HFF-Myc (cell line): Measurements from ENCODE around the gene SERINC4.

Source experiments
- DNase-seq: peaks from one replicate; pipeline ENCODE4 v3.0.0-alpha.2; 2011; ENCODE audit warnings: low read depth; ENCODE audit errors: extremely low read depth
- H3K4me3 ChIP-seq: replicated peaks from 2 replicates; pipeline ENCODE4 v1.5.1; 2011; ENCODE audit warnings: low read depth, mild to moderate bottlenecking, control low read depth, low read length
- TF ChIP-seq, protein P1 (sequence below): IDR thresholded peaks from 2 replicates; pipeline ENCODE4 v1.5.1; 2012; ENCODE audit warnings: mild to moderate bottlenecking, low read depth, low read length, control low read depth; ENCODE audit errors: missing control alignments

The SERINC4 gene

DNA sequence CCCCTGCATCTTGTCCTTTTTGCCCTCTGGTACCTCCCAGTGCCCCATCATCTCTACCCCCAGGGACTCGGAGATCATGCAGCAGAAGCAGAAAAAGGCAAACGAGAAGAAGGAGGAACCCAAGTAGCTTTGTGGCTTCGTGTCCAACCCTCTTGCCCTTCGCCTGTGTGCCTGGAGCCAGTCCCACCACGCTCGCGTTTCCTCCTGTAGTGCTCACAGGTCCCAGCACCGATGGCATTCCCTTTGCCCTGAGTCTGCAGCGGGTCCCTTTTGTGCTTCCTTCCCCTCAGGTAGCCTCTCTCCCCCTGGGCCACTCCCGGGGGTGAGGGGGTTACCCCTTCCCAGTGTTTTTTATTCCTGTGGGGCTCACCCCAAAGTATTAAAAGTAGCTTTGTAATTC lies 6.4 kb downstream of the SERINC4 start:
- DNase-seq: no peak
- peak overlapping the region; percentile 83 for H3K4me3 ChIP-seq
- TF ChIP-seq, protein P1, sequence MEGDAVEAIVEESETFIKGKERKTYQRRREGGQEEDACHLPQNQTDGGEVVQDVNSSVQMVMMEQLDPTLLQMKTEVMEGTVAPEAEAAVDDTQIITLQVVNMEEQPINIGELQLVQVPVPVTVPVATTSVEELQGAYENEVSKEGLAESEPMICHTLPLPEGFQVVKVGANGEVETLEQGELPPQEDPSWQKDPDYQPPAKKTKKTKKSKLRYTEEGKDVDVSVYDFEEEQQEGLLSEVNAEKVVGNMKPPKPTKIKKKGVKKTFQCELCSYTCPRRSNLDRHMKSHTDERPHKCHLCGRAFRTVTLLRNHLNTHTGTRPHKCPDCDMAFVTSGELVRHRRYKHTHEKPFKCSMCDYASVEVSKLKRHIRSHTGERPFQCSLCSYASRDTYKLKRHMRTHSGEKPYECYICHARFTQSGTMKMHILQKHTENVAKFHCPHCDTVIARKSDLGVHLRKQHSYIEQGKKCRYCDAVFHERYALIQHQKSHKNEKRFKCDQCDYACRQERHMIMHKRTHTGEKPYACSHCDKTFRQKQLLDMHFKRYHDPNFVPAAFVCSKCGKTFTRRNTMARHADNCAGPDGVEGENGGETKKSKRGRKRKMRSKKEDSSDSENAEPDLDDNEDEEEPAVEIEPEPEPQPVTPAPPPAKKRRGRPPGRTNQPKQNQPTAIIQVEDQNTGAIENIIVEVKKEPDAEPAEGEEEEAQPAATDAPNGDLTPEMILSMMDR: no peak

DNA sequence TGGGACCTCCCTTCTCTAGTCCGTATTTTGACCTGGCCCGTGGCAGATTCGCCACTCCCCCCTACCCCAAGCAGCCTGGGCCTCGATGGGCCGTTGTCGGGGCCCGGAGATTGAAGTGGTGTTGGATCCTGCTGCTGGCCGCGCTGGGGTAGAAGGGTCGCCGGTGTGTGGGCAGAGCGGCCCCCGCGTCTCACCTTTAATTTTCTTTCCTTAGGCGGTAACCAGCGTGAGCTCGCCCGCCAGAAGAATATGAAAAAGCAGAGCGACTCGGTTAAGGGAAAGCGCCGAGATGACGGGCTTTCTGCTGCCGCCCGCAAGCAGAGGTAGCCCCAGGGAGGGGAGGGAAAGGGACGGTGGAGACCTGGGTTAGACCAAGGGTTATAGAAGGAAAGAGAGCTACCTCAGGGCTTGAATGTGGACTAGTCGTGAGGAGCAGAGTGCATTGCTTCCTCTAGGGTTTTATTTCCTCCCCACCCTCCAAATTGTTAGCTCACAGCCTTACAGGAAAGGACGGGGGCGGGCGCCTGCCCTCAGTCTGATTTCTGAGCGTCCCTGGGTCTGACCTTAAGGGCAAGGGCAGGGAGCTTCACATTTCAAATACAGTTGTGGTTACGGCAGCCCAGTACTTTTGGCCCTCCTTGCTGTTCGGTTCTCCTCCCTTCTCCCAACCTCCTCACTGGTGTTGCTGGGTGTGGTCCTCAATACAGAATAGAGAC lies 7.1 kb downstream of the SERINC4 start:
- peak overlapping the region; percentile 83 for H3K4me3 ChIP-seq
- DNase-seq: no peak
- TF ChIP-seq, protein P1: no peak

DNA sequence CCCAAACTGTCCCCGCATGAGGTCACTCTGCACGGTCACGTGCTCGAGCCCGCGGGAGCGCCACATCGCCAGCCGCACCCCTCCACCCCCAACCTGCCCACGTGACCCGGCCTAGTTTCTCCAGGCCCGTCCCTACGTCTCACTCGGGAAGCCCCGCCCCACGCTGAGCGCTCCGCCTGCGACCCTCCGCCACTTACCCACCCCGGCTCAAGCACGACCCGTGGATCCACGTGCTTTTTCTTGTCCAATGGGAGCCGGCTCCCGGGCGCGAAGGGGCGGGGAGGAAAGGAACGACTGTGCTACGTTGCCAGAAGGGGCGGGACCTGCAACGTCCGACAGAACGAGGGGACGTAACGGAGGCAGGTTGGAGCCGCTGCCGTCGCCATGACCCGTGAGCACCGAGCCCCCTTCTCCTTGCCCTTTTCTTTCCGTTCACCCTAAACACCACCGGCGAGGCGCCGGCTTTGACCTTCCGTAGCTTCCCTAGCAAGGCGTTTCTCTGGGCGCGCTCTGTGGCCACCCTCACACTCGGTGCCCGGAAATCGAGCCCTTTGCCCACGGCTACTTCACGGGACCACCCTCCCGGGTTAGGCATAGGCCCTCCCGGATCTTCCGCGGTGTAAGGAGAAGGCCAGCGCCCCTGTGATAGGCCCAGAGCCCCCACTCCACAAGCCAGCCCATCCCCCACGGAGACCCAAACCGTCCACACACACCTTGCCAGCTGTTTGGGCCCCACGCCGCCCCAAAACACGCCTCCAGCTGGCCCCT lies 7.8 kb downstream of the SERINC4 start, which contains the start of gene SERF2:
Gene SERF2 (plus strand): TSS at position 328 of the 768 bp plus-strand sequence. CDS start 57 bp downstream, at position 385.
- TF ChIP-seq, protein P1: no peak
- peak; percentile 94 for DNase-seq
- peak within 1 kb of the TSS; percentile 83 for H3K4me3 ChIP-seq

DNA sequence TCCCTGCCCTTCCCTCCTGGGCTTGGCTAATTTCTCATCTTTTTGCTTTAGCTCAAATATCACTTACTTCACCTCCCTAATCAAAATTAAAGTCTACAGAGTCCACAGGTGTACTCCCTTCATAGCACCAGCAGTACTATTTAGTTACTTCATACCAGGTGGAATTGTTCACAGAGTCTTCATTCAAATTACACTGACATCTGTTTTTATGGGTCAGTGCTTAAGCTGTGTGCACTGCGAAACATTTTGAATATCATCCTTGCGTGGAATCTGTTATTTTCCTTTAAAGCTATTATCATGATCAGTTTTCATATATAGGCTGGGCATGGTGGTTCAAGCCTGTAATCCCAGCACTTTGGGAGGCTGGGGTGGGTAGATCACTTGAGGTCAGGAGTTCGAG lies 10.6 kb downstream of the SERINC4 start:
- no peak overlapping the region for H3K4me3 ChIP-seq
- TF ChIP-seq, protein P1: no peak
- DNase-seq: no peak

DNA sequence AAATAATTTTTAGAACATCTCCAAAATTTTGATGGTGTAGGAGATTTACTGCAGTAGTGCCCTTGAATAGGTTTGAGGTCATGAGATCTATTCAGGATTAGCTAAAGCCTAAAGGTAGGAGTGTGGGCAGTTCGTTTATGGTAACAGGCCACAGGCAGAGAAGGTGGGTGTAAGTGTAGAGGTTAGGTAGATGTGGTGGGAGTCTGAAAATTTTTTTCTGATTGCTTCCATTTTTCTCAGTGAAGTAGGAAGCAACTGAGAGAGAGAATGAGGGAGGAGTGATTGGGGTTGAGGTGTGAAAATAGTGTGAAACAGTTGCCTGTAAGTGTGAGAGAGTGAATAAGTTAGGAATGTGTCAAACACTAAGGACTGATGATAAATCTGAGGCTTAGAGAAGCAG lies 21.0 kb downstream of the SERINC4 start:
- no peak for DNase-seq
- no peak overlapping the region for H3K4me3 ChIP-seq
- TF ChIP-seq, protein P1: no peak

DNA sequence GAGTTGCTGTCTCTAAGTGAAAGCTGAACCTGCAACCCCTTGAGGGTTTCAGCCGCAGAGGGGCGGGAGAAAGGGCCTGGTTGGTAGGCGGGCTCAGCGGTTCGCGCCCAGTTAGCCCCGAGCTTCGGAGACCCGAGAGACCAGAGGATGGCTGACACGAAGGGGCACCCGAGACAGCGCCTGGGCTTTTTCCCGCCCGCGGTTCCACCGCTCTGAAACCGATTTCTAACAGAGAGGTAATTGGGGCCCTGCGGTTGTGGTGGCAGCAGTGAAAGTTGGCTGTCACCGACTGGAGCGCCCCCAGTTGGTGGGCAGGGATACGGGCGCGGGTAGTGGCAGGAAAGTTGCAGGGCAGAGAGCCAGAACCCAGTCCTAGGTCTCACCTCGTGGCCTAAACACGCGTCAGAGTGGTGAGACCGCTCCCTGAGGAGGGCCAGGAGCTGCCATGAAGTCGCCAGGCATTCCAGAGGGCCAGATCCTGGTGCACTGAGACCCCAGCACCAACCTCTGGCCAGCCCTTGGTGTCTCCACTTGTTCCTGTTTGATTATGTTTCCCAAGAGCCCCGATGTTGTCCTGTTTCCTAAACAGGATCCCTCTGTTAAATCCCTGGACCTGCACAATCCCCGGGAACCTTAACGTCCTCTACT lies 22.6 kb downstream of the SERINC4 start:
- H3K4me3 ChIP-seq: peak overlapping the region; percentile 51
- peak; percentile 54 for DNase-seq
- TF ChIP-seq, protein P1: peak; percentile 49
